Natural killer cell (primary cell): Measurements from ENCODE around the gene CCNI. TPM values are rescaled to one million over a fixed set of nuclear protein-coding genes. Genes with fewer than 3 reads are reported as not detected.
"Not testable (repeated sequence)": the region's sequence is repeated elsewhere in the genome, so short reads cannot be mapped to it uniquely, and the experiment has no call there.

Experiments used
- ATAC-seq, 3 donors: fragments of 150-1000 bp in 2 of 3; fragments of 200-7000 bp in 1 of 3; cut with Tn5 transposase; 1 replicate in 1 of 3; 2 replicates in 2 of 3; pipeline ENCODE4 v1.10.0; 2021; ENCODE audit warnings: mild to moderate bottlenecking in 2 of 3, moderate library complexity in 2 of 3
- DNase-seq, 2 donors: peaks; one replicate each; pipeline versions ENCODE4 v3.0.0 to v3.0.0-alpha.2; 2013 to 2021; ENCODE audit warnings: mixed read lengths in 1 of 2
- H3K27ac ChIP-seq: one replicate; pipeline ENCODE4 v1.5.1; 2013; ENCODE audit warnings: mild to moderate bottlenecking, low read length
- H3K27me3 ChIP-seq: one replicate; pipeline ENCODE4 v1.6.1; 2013; ENCODE audit warnings: low read length; ENCODE audit not compliant: control insufficient read depth, insufficient read depth
- H3K36me3 ChIP-seq: one replicate; pipeline ENCODE4 v1.6.1; 2013; ENCODE audit warnings: low read length; ENCODE audit not compliant: control insufficient read depth, insufficient read depth
- H3K4me1 ChIP-seq: one replicate; pipeline ENCODE4 v1.6.1; 2013; ENCODE audit warnings: low read length; ENCODE audit not compliant: control insufficient read depth, insufficient read depth
- H3K4me3 ChIP-seq: one replicate; pipeline ENCODE4 v1.5.1; 2013; ENCODE audit warnings: low read length
- H3K9me3 ChIP-seq: one replicate; pipeline ENCODE4 v1.6.1; 2013; ENCODE audit warnings: low read length; ENCODE audit not compliant: control insufficient read depth, insufficient read depth
- H3K27ac Mint-ChIP-seq, 2 donors: one replicate each; pipeline ENCODE4 v1.8.0; 2022; ENCODE audit warnings: mild to moderate bottlenecking in 2 of 2, mixed read lengths in 2 of 2, moderate library complexity in 1 of 2
- H3K27me3 Mint-ChIP-seq, 2 donors: one replicate each; pipeline ENCODE4 v1.8.0; 2022; ENCODE audit warnings: low read depth in 2 of 2, mixed read lengths in 2 of 2
- H3K36me3 Mint-ChIP-seq: one replicate; pipeline ENCODE4 v1.8.0; 2022; ENCODE audit warnings: mixed read lengths
- H3K4me1 Mint-ChIP-seq, 2 donors: one replicate each; pipeline ENCODE4 v1.8.0; 2022; ENCODE audit warnings: mixed read lengths in 2 of 2
- H3K4me3 Mint-ChIP-seq: one replicate; pipeline ENCODE4 v1.8.0; 2022; ENCODE audit warnings: mild to moderate bottlenecking, moderate library complexity, mixed read lengths
- H3K9me3 Mint-ChIP-seq, 2 donors: one replicate each; pipeline ENCODE4 v1.8.0; 2022; ENCODE audit warnings: mixed read lengths in 2 of 2
- WGBS: methylation state at CpG from one replicate; pipeline ENCODE4 v1.1.7; 2013; ENCODE audit warnings: missing lambda C conversion rate; ENCODE audit not compliant: insufficient coverage; 5-methylcytosine and 5-hydroxymethylcytosine counted together
- intact Hi-C: fragments of 100-400 bp; cut with micrococcal nuclease; formaldehyde crosslinking; loops from one replicate; pipeline ENCODE4 v1.14.2; 2022
- total RNA-seq, 4 donors: library from RNA; stranded (reverse); fragments of 120-200 nt in 1 of 4; gene quantifications; one replicate each; pipeline versions ENCODE4 v1.2.3 to v1.2.4, GENCODE V29; 2013 to 2022
- TF ChIP-seq, protein P1 (sequence below): fragments of 200-600 bp; IDR thresholded peaks from one replicate; pipeline ENCODE4 v1.8.0; 2022; ENCODE audit warnings: antibody characterized with exemption

CCNI gene
- total RNA-seq, 3 donors from 2014 or later (not counting 1 experiment from before 2014, with no cell fraction given), result 243 to 266 (median 259) TPM

- no peaks in the 10 kb centered on the region for H3K27me3 ChIP-seq
- ATAC-seq, result no peak
- peaks cover 3% of the 10 kb centered on the region for H3K4me1 ChIP-seq
- no peak overlapping the region for H3K4me3 Mint-ChIP-seq
- no peak overlapping the region for H3K27ac Mint-ChIP-seq
- H3K27me3 Mint-ChIP-seq, result no peaks in the 10 kb centered on the region
- no peaks in the 10 kb centered on the region for H3K9me3 Mint-ChIP-seq
- DNase-seq, result no peak
- intact Hi-C loops, result no loop called here
- peaks cover 7 to 14% of the 10 kb centered on the region in 2 donors for H3K4me1 Mint-ChIP-seq
- no peaks in the 10 kb centered on the region for H3K9me3 ChIP-seq
- H3K27ac ChIP-seq, result peak overlapping the region; percentile 19
- WGBS, result no CpG with 5 or more reads among the region's 1 CpG
- no peak overlapping the region for H3K4me3 ChIP-seq
- TF ChIP-seq, protein P1, sequence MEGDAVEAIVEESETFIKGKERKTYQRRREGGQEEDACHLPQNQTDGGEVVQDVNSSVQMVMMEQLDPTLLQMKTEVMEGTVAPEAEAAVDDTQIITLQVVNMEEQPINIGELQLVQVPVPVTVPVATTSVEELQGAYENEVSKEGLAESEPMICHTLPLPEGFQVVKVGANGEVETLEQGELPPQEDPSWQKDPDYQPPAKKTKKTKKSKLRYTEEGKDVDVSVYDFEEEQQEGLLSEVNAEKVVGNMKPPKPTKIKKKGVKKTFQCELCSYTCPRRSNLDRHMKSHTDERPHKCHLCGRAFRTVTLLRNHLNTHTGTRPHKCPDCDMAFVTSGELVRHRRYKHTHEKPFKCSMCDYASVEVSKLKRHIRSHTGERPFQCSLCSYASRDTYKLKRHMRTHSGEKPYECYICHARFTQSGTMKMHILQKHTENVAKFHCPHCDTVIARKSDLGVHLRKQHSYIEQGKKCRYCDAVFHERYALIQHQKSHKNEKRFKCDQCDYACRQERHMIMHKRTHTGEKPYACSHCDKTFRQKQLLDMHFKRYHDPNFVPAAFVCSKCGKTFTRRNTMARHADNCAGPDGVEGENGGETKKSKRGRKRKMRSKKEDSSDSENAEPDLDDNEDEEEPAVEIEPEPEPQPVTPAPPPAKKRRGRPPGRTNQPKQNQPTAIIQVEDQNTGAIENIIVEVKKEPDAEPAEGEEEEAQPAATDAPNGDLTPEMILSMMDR, result no peak
- H3K36me3 Mint-ChIP-seq, result no peaks in the 10 kb centered on the region
- no peaks in the 10 kb centered on the region for H3K36me3 ChIP-seq
Measured at GRCh38 chr4:77093401-77093800, 17.6 kb upstream of the CCNI start.

GRCh38 chr4:77092975-77093374, 17.2 kb upstream of the CCNI start:
- peaks cover 3% of the 10 kb centered on the region for H3K4me1 ChIP-seq
- no peaks in the 10 kb centered on the region for H3K27me3 ChIP-seq
- H3K27ac ChIP-seq, result peak overlapping the region; percentile 19
- H3K9me3 Mint-ChIP-seq, result no peaks in the 10 kb centered on the region
- ATAC-seq (peak in 1 of 3 donors; percentile 11), DNase-seq (no peak)
- no peaks in the 10 kb centered on the region for H3K36me3 Mint-ChIP-seq
- H3K27me3 Mint-ChIP-seq, result no peaks in the 10 kb centered on the region
- H3K9me3 ChIP-seq, result no peaks in the 10 kb centered on the region
- intact Hi-C loops, result no loop called here
- H3K4me3 Mint-ChIP-seq, result no peak overlapping the region
- H3K4me1 Mint-ChIP-seq, result peaks cover 7 to 14% of the 10 kb centered on the region in 2 donors
- 66% methylated on average over 2 of the region's 2 CpGs for WGBS
- TF ChIP-seq, protein P1, result no peak
- no peak overlapping the region for H3K4me3 ChIP-seq
- peak overlapping the region in 1 of 2 donors; percentile 23 for H3K27ac Mint-ChIP-seq
- H3K36me3 ChIP-seq, result no peaks in the 10 kb centered on the region

DNA sequence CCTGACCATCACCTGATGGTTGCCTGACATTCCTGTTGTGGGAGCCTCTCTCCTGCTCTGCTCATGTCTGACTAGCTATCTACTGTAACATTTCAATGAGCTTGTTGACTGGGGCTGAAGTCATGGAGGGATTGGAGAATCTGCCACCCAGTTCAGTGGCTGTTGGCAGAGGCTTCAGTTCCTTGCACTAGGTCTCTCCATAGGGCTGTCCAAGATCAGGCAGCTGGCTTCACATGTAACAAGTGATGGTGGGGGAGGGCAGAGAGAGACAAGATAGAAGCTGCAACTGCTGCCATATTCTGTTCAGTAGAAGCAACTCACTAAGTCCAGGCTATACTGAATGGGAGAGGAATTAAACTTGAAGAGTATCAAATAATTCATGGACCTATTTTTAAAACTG, 14.1 kb upstream of the CCNI start:
- Histone ChIP-seq H3K27me3 (no peaks in the 10 kb centered on the region), H3K4me1 (no peaks in the 10 kb centered on the region), H3K36me3 (no peaks in the 10 kb centered on the region), H3K9me3 (no peaks in the 10 kb centered on the region), H3K4me3 (no peak overlapping the region), H3K27ac (no peak overlapping the region)
- H3K27ac Mint-ChIP-seq, result no peak overlapping the region
- TF ChIP-seq, protein P1, result no peak
- H3K27me3 Mint-ChIP-seq, result no peaks in the 10 kb centered on the region
- intact Hi-C loops, result no loop called here
- DNase-seq, result no peak
- H3K4me1 Mint-ChIP-seq, result peaks cover 0 to 9% of the 10 kb centered on the region in 2 donors
- no peaks in the 10 kb centered on the region for H3K9me3 Mint-ChIP-seq
- no peak overlapping the region for H3K4me3 Mint-ChIP-seq
- H3K36me3 Mint-ChIP-seq, result no peaks in the 10 kb centered on the region
- no peak for ATAC-seq

GRCh38 chr4:77087027-77087426, 11.2 kb upstream of the CCNI start:
- H3K27me3 Mint-ChIP-seq, H3K27ac Mint-ChIP-seq, H3K36me3 ChIP-seq, ATAC-seq, H3K4me3 Mint-ChIP-seq, H3K36me3 Mint-ChIP-seq, H3K27ac ChIP-seq, H3K4me3 ChIP-seq, H3K4me1 ChIP-seq, H3K4me1 Mint-ChIP-seq, H3K27me3 ChIP-seq, H3K9me3 ChIP-seq, intact Hi-C loops, H3K9me3 Mint-ChIP-seq, DNase-seq: not testable (repeated sequence)
- no CpG with 5 or more reads among the region's 1 CpG for WGBS
